Sigmoid colon (tissue), 4 donors: Measurements from ENCODE around the gene TWNK.

ENCODE experiments used
- EP300 ChIP-seq, 4 donors: sonication (generic); formaldehyde crosslinking; IDR thresholded peaks; one replicate each; pipeline ENCODE4 v1.6.1; 2017; ENCODE audit warnings: antibody characterized with exemption in 4 of 4
- POLR2A ChIP-seq, 2 donors: fragments of 450-650 bp; IDR thresholded peaks; one replicate each; pipeline ENCODE4 v1.6.1; 2016; ENCODE audit warnings: antibody characterized with exemption in 2 of 2, mild to moderate bottlenecking in 2 of 2, moderate library complexity in 2 of 2
- POLR2AphosphoS5 ChIP-seq, 4 donors: sonication (generic); formaldehyde crosslinking; IDR thresholded peaks; one replicate each; pipeline ENCODE4 v1.6.1; 2017; ENCODE audit warnings: antibody characterized with exemption in 4 of 4
- TF ChIP-seq, protein P1 (sequence below), 4 experiments: fragments of 450-650 bp in 3 of 4; fragments of 200-600 bp in 1 of 4; IDR thresholded peaks; one replicate each; pipeline ENCODE4 v1.5.1; 2016 to 2019; ENCODE audit warnings: antibody characterized with exemption in 4 of 4, mild to moderate bottlenecking in 3 of 4, moderate library complexity in 2 of 4

DNA sequence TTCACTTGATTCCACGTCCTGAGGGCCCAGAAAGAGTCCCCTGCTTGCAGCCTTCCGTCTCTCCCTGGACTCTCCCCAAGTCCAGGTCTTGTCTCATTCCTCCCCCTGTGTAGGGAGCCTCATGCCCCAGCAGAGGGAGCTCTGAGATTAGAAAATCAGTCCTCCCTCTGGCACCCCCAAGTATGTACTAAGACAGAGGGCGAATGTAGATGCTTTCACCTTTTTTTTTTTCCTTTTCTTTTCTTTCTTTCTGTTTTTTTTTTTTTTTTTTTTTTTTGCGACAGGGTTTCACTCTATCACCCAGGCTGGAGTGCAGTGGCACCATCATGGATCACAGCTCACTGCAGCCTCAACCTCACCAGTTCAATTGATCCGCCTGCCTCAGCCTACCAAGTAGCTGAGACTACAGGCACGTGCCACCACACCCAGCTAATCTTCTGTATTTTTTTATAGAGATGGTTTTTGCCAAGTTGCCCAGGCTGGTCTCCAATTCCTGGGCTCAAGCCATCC, 54.0 kb downstream of the TWNK start:
- TF ChIP-seq, protein P1, sequence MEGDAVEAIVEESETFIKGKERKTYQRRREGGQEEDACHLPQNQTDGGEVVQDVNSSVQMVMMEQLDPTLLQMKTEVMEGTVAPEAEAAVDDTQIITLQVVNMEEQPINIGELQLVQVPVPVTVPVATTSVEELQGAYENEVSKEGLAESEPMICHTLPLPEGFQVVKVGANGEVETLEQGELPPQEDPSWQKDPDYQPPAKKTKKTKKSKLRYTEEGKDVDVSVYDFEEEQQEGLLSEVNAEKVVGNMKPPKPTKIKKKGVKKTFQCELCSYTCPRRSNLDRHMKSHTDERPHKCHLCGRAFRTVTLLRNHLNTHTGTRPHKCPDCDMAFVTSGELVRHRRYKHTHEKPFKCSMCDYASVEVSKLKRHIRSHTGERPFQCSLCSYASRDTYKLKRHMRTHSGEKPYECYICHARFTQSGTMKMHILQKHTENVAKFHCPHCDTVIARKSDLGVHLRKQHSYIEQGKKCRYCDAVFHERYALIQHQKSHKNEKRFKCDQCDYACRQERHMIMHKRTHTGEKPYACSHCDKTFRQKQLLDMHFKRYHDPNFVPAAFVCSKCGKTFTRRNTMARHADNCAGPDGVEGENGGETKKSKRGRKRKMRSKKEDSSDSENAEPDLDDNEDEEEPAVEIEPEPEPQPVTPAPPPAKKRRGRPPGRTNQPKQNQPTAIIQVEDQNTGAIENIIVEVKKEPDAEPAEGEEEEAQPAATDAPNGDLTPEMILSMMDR (IDR thresholded peaks at IDR 0.05): peak; percentile 49 to 83 (median 76)
- no peak for TF ChIP-seq POLR2A (IDR thresholded peaks at IDR 0.05)
- peak in 1 of 4 donors; percentile 27 for TF ChIP-seq POLR2AphosphoS5 (IDR thresholded peaks at IDR 0.05)
- TF ChIP-seq EP300 (IDR thresholded peaks at IDR 0.05): no peak
